GM12892 (cell line): ENCODE results near the gene UNC13A.

ENCODE experiments used
- POLR2A ChIP-seq: IDR thresholded peaks from 2 replicates; pipeline ENCODE4 v1.6.1; 2011; ENCODE audit warnings: low read depth, low read length, control low read depth
- POLR2AphosphoS5 ChIP-seq: IDR thresholded peaks from 2 replicates; pipeline ENCODE4 v1.6.1; 2011; ENCODE audit warnings: low read depth, low read length, control low read depth
- TAF1 ChIP-seq: IDR thresholded peaks from 2 replicates; pipeline ENCODE4 v1.6.1; 2011; ENCODE audit warnings: low read depth, mild to moderate bottlenecking, control low read depth, low read length, borderline replicate concordance

GRCh38 chr19:17735410-17735809, 47.3 kb upstream of the UNC13A start:
- no peak for TF ChIP-seq POLR2A
- TF ChIP-seq POLR2AphosphoS5 = no peak
- no peak for TF ChIP-seq TAF1
